ENCODE results near the gene ST7L. TPM values are rescaled to one million over a fixed set of nuclear protein-coding genes. Genes with fewer than 3 reads are reported as not detected.

ST7L gene
- total RNA-seq, 2 donors from 2014 or later, result 20.3 to 32.2 TPM

GRCh38 chr1:112510340-112510739 is 108.6 kb downstream of the ST7L start:
- DNase-seq (ENCODE audit: low spot score), result no peak

DNA sequence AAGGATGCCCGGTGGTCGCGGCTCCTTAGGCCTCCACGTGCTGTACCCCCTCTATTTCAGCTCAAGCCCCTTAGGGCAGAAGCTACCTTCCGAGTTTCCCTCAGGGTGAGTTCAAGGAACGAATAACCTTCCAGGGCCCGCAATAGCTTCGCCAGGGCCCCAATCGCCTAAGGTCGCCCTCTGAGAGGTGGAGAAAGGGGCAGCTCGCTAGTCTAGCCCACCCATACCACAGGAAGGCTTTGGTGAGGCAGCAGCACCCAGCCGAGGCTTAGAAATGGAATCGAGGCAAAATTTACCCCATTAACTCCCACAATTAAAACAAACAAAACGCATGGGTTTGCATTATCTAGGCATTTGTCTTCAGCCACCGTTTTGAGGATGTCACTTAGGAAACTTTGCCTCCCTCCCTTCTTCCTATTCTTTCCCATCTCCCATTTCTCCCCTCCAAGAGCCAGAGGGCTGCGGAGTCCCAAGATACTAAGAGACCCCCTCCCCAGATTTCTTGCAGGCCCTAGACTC is 109.2 kb downstream of the ST7L start:
- Histone ChIP-seq H3K27ac (peak overlapping the region in 1 of 2 donors; percentile 1), H3K4me3 (peak overlapping the region; percentile 82), H3K27me3 (replicated peaks; ENCODE audit: insufficient read depth) (no peaks in the 10 kb centered on the region), H3K9me3 (no peaks in the 10 kb centered on the region), H3K36me3 (no peaks in the 10 kb centered on the region), H3K4me1 (ENCODE audit: control insufficient read depth in 1 of 2, low read depth in 2 of 2) (peaks cover 4 to 26% of the 10 kb centered on the region in 2 donors)
- DNase-seq (ENCODE audit: low spot score) (no peak), ATAC-seq (ENCODE audit: insufficient number of reproducible peaks, low FRiP score, low read depth) (no peak)
- TF ChIP-seq, protein P1, sequence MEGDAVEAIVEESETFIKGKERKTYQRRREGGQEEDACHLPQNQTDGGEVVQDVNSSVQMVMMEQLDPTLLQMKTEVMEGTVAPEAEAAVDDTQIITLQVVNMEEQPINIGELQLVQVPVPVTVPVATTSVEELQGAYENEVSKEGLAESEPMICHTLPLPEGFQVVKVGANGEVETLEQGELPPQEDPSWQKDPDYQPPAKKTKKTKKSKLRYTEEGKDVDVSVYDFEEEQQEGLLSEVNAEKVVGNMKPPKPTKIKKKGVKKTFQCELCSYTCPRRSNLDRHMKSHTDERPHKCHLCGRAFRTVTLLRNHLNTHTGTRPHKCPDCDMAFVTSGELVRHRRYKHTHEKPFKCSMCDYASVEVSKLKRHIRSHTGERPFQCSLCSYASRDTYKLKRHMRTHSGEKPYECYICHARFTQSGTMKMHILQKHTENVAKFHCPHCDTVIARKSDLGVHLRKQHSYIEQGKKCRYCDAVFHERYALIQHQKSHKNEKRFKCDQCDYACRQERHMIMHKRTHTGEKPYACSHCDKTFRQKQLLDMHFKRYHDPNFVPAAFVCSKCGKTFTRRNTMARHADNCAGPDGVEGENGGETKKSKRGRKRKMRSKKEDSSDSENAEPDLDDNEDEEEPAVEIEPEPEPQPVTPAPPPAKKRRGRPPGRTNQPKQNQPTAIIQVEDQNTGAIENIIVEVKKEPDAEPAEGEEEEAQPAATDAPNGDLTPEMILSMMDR (IDR thresholded peaks at IDR 0.05), result no peak

More at GRCh38 chr1:112510340-112510739, 108.6 kb downstream of the ST7L start:
- TF ChIP-seq, protein P1 (IDR thresholded peaks at IDR 0.05), result no peak
- no peaks in the 10 kb centered on the region for H3K36me3 ChIP-seq
- H3K4me1 ChIP-seq (ENCODE audit: control insufficient read depth in 1 of 2, low read depth in 2 of 2), result peaks cover 4 to 26% of the 10 kb centered on the region in 2 donors
- no peak overlapping the region for H3K4me3 ChIP-seq
- no peaks in the 10 kb centered on the region for H3K27me3 ChIP-seq (replicated peaks; ENCODE audit: insufficient read depth)
- no peak for ATAC-seq (ENCODE audit: insufficient number of reproducible peaks, low FRiP score, low read depth)
- no peaks in the 10 kb centered on the region for H3K9me3 ChIP-seq
- no peak overlapping the region for H3K27ac ChIP-seq

DNA sequence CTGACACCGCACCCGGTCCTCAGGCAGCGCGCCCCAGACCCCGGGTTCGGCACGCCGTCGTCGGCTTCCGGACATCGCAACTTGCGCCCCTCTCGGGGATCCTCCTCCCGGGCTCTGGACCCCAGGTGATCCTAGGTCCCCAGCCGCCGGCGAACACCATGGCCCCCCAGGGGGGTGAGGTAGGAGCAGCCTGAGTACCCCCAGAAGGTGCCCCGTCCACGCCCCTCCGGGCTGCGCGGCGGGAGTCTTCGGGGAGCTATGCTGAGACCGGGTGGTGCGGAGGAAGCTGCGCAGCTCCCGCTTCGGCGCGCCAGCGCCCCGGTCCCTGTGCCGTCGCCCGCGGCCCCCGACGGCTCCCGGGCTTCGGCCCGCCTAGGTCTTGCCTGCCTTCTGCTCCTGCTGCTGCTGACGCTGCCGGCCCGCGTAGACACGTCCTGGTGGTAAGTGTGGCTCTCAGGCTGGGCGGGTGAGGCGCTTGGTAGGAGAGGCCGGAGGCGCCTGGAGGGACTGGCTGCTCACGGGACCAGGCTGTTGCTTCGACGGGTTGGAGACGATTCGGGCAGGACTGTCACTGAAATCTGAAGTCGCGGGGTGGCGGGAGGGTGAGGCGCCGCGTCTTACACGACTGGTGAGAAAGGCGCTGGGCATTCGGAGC is 109.8 kb downstream of the ST7L start:
- peak overlapping the region in 1 of 2 donors; percentile 1 for H3K27ac ChIP-seq
- no peaks in the 10 kb centered on the region for H3K27me3 ChIP-seq (replicated peaks; ENCODE audit: insufficient read depth)
- DNase-seq (ENCODE audit: low spot score) (no peak), ATAC-seq (ENCODE audit: insufficient number of reproducible peaks, low FRiP score, low read depth) (no peak)
- H3K4me3 ChIP-seq, result peak overlapping the region; percentile 82
- TF ChIP-seq, protein P1 (IDR thresholded peaks at IDR 0.05), result no peak
- peaks cover 4 to 26% of the 10 kb centered on the region in 2 donors for H3K4me1 ChIP-seq (ENCODE audit: control insufficient read depth in 1 of 2, low read depth in 2 of 2)
- no peaks in the 10 kb centered on the region for H3K9me3 ChIP-seq
- H3K36me3 ChIP-seq, result no peaks in the 10 kb centered on the region

GRCh38 chr1:112508278-112509004 is 110.5 kb downstream of the ST7L start, which contains the start of gene WNT2B:
Gene WNT2B, plus strand, starts transcription at chr1:112508965. Its CDS starts 298 bp downstream, at chr1:112509263.
- H3K4me1 ChIP-seq (ENCODE audit: control insufficient read depth in 1 of 2, low read depth in 2 of 2), result peaks cover 4 to 25% of the 10 kb centered on the region in 2 donors
- peak within 1 kb of the TSS in 1 of 2 donors; percentile 1 for H3K27ac ChIP-seq
- H3K9me3 ChIP-seq, result no peaks in the 10 kb centered on the region
- ATAC-seq (ENCODE audit: insufficient number of reproducible peaks, low FRiP score, low read depth) (no peak), DNase-seq (ENCODE audit: low spot score) (no peak)
- TF ChIP-seq, protein P1 (IDR thresholded peaks at IDR 0.05), result no peak
- H3K27me3 ChIP-seq (replicated peaks; ENCODE audit: insufficient read depth), result no peaks in the 10 kb centered on the region
- H3K4me3 ChIP-seq, result peak within 1 kb of the TSS; percentile 82
- H3K36me3 ChIP-seq, result no peaks in the 10 kb centered on the region

- TF ChIP-seq, protein P1 (IDR thresholded peaks at IDR 0.05), result no peak
- Histone ChIP-seq H3K9me3 (no peaks in the 10 kb centered on the region), H3K27me3 (replicated peaks; ENCODE audit: insufficient read depth) (no peaks in the 10 kb centered on the region), H3K36me3 (no peaks in the 10 kb centered on the region), H3K4me3 (peak overlapping the region; percentile 82), H3K27ac (no peak overlapping the region), H3K4me1 (ENCODE audit: control insufficient read depth in 1 of 2, low read depth in 2 of 2) (peaks cover 4 to 20% of the 10 kb centered on the region in 2 donors)
- DNase-seq (ENCODE audit: low spot score), result no peak
- no peak for ATAC-seq (ENCODE audit: insufficient number of reproducible peaks, low FRiP score, low read depth)
These were observed 111.0 kb downstream of the ST7L start for GRCh38 chr1:112507921-112508277.

All from thoracic aorta (tissue), 2 donors.